Spleen (tissue), 11 donors: ENCODE results near the gene SMCP. TPM values are rescaled to one million over a fixed set of nuclear protein-coding genes. Genes with fewer than 3 reads are reported as not detected.

ENCODE experiments used
- DNase-seq: peaks from one replicate; pipeline ENCODE4 v3.0.0-alpha.2; 2020
- H3K27ac ChIP-seq, 8 donors: fragments of 200-600 bp; sonication (generic) in 7 of 8; 1 replicate in 4 of 8; 2 replicates in 4 of 8; pipeline versions ENCODE4 v1.5.0 to v1.8.0; 2016 to 2021; ENCODE audit warnings: inconsistent platforms in 4 of 8, mild to moderate bottlenecking in 4 of 8, moderate library complexity in 1 of 8
- H3K27me3 ChIP-seq, 7 donors: fragments of 200-600 bp; sonication (generic) in 6 of 7; replicated peaks in 1 of 7; 1 replicate in 4 of 7; 2 replicates in 3 of 7; pipeline versions ENCODE4 v1.5.0 to v1.8.0; 2016 to 2021; ENCODE audit warnings: inconsistent platforms in 3 of 7, mild to moderate bottlenecking in 1 of 7
- H3K36me3 ChIP-seq, 6 donors: fragments of 200-600 bp; sonication (generic) in 5 of 6; 1 replicate in 4 of 6; 2 replicates in 2 of 6; pipeline versions ENCODE4 v1.5.0 to v1.8.0; 2016 to 2021; ENCODE audit warnings: inconsistent platforms in 2 of 6
- H3K4me1 ChIP-seq, 6 donors: fragments of 200-600 bp; sonication (generic) in 5 of 6; 1 replicate in 3 of 6; 2 replicates in 3 of 6; pipeline versions ENCODE4 v1.5.0 to v1.8.0; 2016 to 2021; ENCODE audit warnings: inconsistent platforms in 3 of 6
- H3K4me3 ChIP-seq, 8 donors: fragments of 200-600 bp; sonication (generic) in 7 of 8; 1 replicate in 4 of 8; 2 replicates in 4 of 8; pipeline versions ENCODE4 v1.5.0 to v1.8.0; 2016 to 2021; ENCODE audit warnings: inconsistent platforms in 4 of 8, mild to moderate bottlenecking in 4 of 8, moderate library complexity in 2 of 8
- H3K9me3 ChIP-seq, 8 donors: fragments of 200-600 bp; sonication (generic) in 7 of 8; 1 replicate in 4 of 8; 2 replicates in 4 of 8; pipeline versions ENCODE4 v1.5.0 to v1.8.0; 2016 to 2021; ENCODE audit warnings: inconsistent platforms in 4 of 8
- POLR2A ChIP-seq, 3 donors: fragments of 450-650 bp; IDR thresholded peaks; one replicate each; pipeline ENCODE4 v1.5.1; 2017; ENCODE audit warnings: antibody characterized with exemption in 3 of 3, mild to moderate bottlenecking in 1 of 3
- POLR2AphosphoS5 ChIP-seq, 3 donors: sonication (generic); formaldehyde crosslinking; IDR thresholded peaks; one replicate each; pipeline ENCODE4 v1.5.1; 2017; ENCODE audit warnings: antibody characterized with exemption in 3 of 3
- WGBS, 5 donors: extraction: QIAGEN DNeasy Blood & Tissue Kit in 3 of 5; methylation state at CpG; one replicate each; pipeline versions ENCODE4 v1.1.5 to v1.1.7; 2013 to 2018; 5-methylcytosine and 5-hydroxymethylcytosine counted together
- intact Hi-C: fragments of 100-400 bp; cut with DNase I; formaldehyde crosslinking; loops from one replicate; pipeline ENCODE4 v1.15.0; 2023; ENCODE audit warnings: low total_unique reads
- polyA plus RNA-seq, 3 donors: library from polyadenylated mRNA; stranded (reverse); fragments of 200-250 nt; gene quantifications; one replicate each; pipeline ENCODE4 v1.2.1, GENCODE V29; 2013
- total RNA-seq, 7 donors: library from RNA; depleted of rRNA in 3 of 7; stranded (reverse); fragments of >200 nt in 3 of 7; fragmentation: NEBNext Ultra II Directional in 4 of 7; extraction: Animal tissue kit (Norgen Biotek cat#: 25700) in 4 of 7; gene quantifications; one replicate each; pipeline versions ENCODE4 v1.1.0 to v1.2.1, GENCODE V29; 2016 to 2021
- TF ChIP-seq, protein P1 (sequence below), 11 experiments: fragments of 200-600 bp in 7 of 11; fragments of 450-650 bp in 4 of 11; sonication (generic) in 4 of 11; IDR thresholded peaks in 8 of 11; conservative IDR thresholded peaks in 3 of 11; 1 replicate in 7 of 11; 2 replicates in 4 of 11; pipeline versions ENCODE4 v1.4.0 to v1.8.0; 2016 to 2021; ENCODE audit warnings: antibody characterized with exemption in 11 of 11, inconsistent platforms in 4 of 11, mild to moderate bottlenecking in 1 of 11
- donor health status: healthy with polysubstance abuse.
- donor health status: DM: no; HTN: no; CAD: no; lungs with moderate emphysema.
- donor health status: DM: no; HTN: no; CAD: no.
- donor health status: Bipolar disorder and iron deficiency.
- donor health status: healthy.
- donor health status: DM: no; HTN: no; CAD: no.
- donor health status: DM: yes; HTN: yes; CAD: no.

SMCP gene
- total and polyA plus RNA-seq, 10 donors, result not detected

DNA sequence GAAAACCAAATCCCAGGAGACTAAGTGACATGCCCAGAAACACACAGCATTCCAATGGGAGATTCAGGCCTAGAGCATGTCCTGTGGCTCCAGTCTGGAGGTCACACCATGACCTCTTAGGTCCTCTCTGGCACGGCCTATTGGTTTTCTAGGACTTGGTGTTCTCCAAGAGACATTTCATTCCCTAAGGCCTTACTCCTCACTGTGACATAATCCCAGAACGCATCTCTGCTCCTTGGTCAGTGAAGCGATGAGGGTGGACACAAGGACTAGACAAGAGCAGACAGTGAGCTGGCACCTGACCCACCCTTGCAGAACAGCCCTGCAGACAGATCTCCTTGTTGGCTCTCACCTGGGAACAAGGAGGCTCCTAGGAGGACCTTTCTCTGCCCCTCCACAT is 31.1 kb downstream of the SMCP start:
- DNase-seq, result no peak
- Histone ChIP-seq H3K4me3 (no peak overlapping the region), H3K4me1 (no peaks in the 10 kb centered on the region), H3K27ac (no peak overlapping the region), H3K36me3 (no peaks in the 10 kb centered on the region), H3K9me3 (peaks cover 0 to 5% (median 0%) of the 10 kb centered on the region in 8 donors), H3K27me3 (peaks cover 0 to 69% (median 0%) of the 10 kb centered on the region in 7 donors)
- intact Hi-C loops, result no loop called here
- TF ChIP-seq, protein P1, sequence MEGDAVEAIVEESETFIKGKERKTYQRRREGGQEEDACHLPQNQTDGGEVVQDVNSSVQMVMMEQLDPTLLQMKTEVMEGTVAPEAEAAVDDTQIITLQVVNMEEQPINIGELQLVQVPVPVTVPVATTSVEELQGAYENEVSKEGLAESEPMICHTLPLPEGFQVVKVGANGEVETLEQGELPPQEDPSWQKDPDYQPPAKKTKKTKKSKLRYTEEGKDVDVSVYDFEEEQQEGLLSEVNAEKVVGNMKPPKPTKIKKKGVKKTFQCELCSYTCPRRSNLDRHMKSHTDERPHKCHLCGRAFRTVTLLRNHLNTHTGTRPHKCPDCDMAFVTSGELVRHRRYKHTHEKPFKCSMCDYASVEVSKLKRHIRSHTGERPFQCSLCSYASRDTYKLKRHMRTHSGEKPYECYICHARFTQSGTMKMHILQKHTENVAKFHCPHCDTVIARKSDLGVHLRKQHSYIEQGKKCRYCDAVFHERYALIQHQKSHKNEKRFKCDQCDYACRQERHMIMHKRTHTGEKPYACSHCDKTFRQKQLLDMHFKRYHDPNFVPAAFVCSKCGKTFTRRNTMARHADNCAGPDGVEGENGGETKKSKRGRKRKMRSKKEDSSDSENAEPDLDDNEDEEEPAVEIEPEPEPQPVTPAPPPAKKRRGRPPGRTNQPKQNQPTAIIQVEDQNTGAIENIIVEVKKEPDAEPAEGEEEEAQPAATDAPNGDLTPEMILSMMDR (IDR thresholded peaks at IDR 0.05 in 8 of 11, conservative IDR thresholded peaks at IDR 0.05 in 3 of 11), result no peak
- TF ChIP-seq POLR2A (IDR thresholded peaks at IDR 0.05) (no peak), POLR2AphosphoS5 (IDR thresholded peaks at IDR 0.05) (no peak)
- 83 to 95% (median 92%) methylated on average over 3 of the region's 3 CpGs for WGBS, 5 donors

DNA sequence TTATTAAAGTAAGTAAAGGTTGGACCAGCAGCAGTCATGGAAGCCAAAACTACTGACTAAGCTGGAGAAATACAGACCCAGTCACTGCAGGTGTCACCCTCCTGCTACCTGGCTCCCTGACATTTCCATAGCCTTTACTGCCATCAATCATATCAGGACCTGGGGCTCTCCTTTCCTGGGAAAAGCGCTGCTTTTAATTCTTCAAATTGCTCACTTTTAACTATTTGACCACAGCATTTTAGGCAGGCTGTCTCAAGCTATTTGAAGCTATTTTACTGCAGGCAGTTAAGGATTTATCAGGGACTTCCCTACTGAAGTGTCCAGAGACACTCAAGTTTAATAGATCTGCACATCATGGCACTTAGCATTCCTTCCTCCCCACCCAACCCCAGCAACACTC is 34.3 kb downstream of the SMCP start:
- Histone ChIP-seq H3K4me1 (no peaks in the 10 kb centered on the region), H3K27me3 (peaks cover 0 to 46% (median 0%) of the 10 kb centered on the region in 7 donors), H3K9me3 (peaks cover 0 to 10% (median 0%) of the 10 kb centered on the region in 8 donors), H3K27ac (peak overlapping the region in 2 of 8 donors; percentile 1 to 39), H3K4me3 (peak overlapping the region in 1 of 8 donors; percentile 34), H3K36me3 (no peaks in the 10 kb centered on the region)
- intact Hi-C loops, result no loop called here
- WGBS, 5 donors, result 54 to 92% (median 72%) methylated on average over 1 of the region's 1 CpG
- no peak for DNase-seq
- TF ChIP-seq, protein P1 (IDR thresholded peaks at IDR 0.05 in 8 of 11, conservative IDR thresholded peaks at IDR 0.05 in 3 of 11), result no peak
- no peak for TF ChIP-seq POLR2A (IDR thresholded peaks at IDR 0.05)
- TF ChIP-seq POLR2AphosphoS5 (IDR thresholded peaks at IDR 0.05), result no peak

DNA sequence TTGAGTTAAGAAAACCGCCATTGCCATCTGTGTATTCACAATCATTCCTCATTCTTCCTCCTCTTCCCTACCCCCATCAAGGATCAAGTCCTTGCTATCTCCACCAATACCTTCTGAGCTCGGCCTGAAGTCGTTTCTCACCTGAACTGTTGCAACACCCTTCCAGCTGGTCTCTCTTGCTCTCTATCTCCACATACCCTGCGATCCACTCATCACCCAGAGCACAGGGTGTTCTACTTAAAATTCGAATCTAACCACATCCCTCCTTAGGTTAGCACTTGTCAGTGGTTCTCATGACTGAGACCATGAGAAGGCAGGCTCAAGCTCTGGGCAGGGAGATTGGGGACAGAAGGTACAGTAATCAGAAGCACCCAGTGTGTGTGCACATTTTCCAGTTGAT is 34.8 kb downstream of the SMCP start:
- WGBS, 5 donors, result 56 to 62% (median 61%) methylated on average over 5 of the region's 5 CpGs
- no peak for DNase-seq
- H3K9me3 ChIP-seq, result peaks cover 0 to 10% (median 0%) of the 10 kb centered on the region in 8 donors
- intact Hi-C loops, result no loop called here
- peak overlapping the region in 1 of 8 donors; percentile 34 for H3K4me3 ChIP-seq
- H3K27ac ChIP-seq, result peak overlapping the region in 2 of 8 donors; percentile 1 to 39
- H3K27me3 ChIP-seq, result peaks cover 0 to 42% (median 0%) of the 10 kb centered on the region in 7 donors
- H3K36me3 ChIP-seq, result no peaks in the 10 kb centered on the region
- H3K4me1 ChIP-seq, result no peaks in the 10 kb centered on the region
- TF ChIP-seq, protein P1 (IDR thresholded peaks at IDR 0.05 in 8 of 11, conservative IDR thresholded peaks at IDR 0.05 in 3 of 11), result no peak
- TF ChIP-seq POLR2AphosphoS5 (IDR thresholded peaks at IDR 0.05) (no peak), POLR2A (IDR thresholded peaks at IDR 0.05) (no peak)

DNA sequence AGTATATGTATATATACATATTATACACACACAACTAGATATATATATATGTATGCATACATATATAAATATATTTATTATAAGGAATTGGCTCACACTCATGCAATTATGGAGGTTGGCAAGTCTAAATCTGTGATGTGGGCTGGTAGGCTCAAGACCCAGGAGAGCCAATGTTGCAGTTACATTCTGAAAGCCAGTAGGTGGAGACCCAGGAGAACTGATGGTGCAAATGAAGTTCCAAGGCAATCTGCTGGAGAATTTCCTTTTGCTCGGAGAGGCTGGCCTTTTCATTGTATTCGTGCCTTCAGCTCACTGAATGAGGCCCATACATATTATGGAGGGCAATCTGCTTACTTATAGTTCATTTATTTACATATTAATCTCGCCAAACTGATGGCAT is 39.7 kb downstream of the SMCP start:
- intact Hi-C loops, result no loop called here
- peaks cover 0 to 5% (median 0%) of the 10 kb centered on the region in 8 donors for H3K9me3 ChIP-seq
- peaks cover 0 to 4% (median 0%) of the 10 kb centered on the region in 7 donors for H3K27me3 ChIP-seq
- WGBS, 5 donors, result 5 to 31% (median 14%) methylated on average over 3 of the region's 3 CpGs
- DNase-seq, result no peak
- no peak overlapping the region for H3K27ac ChIP-seq
- TF ChIP-seq, protein P1 (IDR thresholded peaks at IDR 0.05 in 8 of 11, conservative IDR thresholded peaks at IDR 0.05 in 3 of 11), result no peak
- TF ChIP-seq POLR2AphosphoS5 (IDR thresholded peaks at IDR 0.05), result no peak
- no peak for TF ChIP-seq POLR2A (IDR thresholded peaks at IDR 0.05)
- H3K4me1 ChIP-seq, result no peaks in the 10 kb centered on the region
- H3K4me3 ChIP-seq, result no peak overlapping the region
- no peaks in the 10 kb centered on the region for H3K36me3 ChIP-seq
